Cardiac muscle cell (in vitro differentiated cells and primary cell): ENCODE data around the gene JPH2. TPM values are rescaled to one million over a fixed set of nuclear protein-coding genes. Genes with fewer than 3 reads are reported as not detected.

Source experiments
- DNase-seq, 2 donors: peaks; one replicate each; pipeline versions ENCODE4 v3.0.0 to v3.0.0-alpha.2; 2010 to 2017; ENCODE audit warnings: low read depth in 1 of 2, low spot score in 1 of 2
- H3K27ac ChIP-seq: fragments of 200-600 bp; sonication (generic); 2 replicates; pipeline ENCODE4 v1.5.1; 2016
- H3K27me3 ChIP-seq: fragments of 200-600 bp; sonication (generic); 2 replicates; pipeline ENCODE4 v1.6.0; 2016; ENCODE audit warnings: control low read depth
- H3K36me3 ChIP-seq: fragments of 200-600 bp; sonication (generic); 2 replicates; pipeline ENCODE4 v1.5.1; 2016; ENCODE audit warnings: control low read depth
- H3K4me1 ChIP-seq: fragments of 200-600 bp; sonication (generic); 2 replicates; pipeline ENCODE4 v1.8.1; 2017; ENCODE audit warnings: low read depth, mild to moderate bottlenecking, mixed run types
- H3K4me3 ChIP-seq: fragments of 200-600 bp; sonication (generic); 2 replicates; pipeline ENCODE4 v1.5.1; 2016; ENCODE audit warnings: mild to moderate bottlenecking
- H3K9me3 ChIP-seq: fragments of 200-600 bp; sonication (generic); 2 replicates; pipeline ENCODE4 v1.5.1; 2017; ENCODE audit warnings: low read depth, mild to moderate bottlenecking, control low read depth
- CTCF ChIP-seq: IDR thresholded peaks from 2 replicates; pipeline ENCODE4 v1.5.1; 2012; ENCODE audit warnings: low read depth, mild to moderate bottlenecking, low read length
- polyA plus RNA-seq: library from polyadenylated mRNA; unstranded; fragments of >200 nt; fragmentation: Nextera tagmentation; extraction: Ambion mirVana; gene quantifications from 2 replicates; pipeline ENCODE4 v1.2.1, GENCODE V29; 2016
- total RNA-seq: library from RNA; depleted of rRNA; stranded (reverse); fragments of >200 nt; gene quantifications from 2 replicates; pipeline ENCODE4 v1.2.3, GENCODE V29; 2016

Gene JPH2
- total and polyA plus RNA-seq, 2 experiments from 2014 or later = 97.2 to 205 TPM

GRCh38 chr20:44126445-44126844 is 60.5 kb downstream of the JPH2 start:
- Histone ChIP-seq H3K27ac (peak overlapping the region; percentile 33), H3K4me1 (peaks cover 20% of the 10 kb centered on the region), H3K27me3 (no peaks in the 10 kb centered on the region), H3K4me3 (no peak overlapping the region), H3K36me3 (no peaks in the 10 kb centered on the region), H3K9me3 (no peaks in the 10 kb centered on the region)
- no peak for TF ChIP-seq CTCF
- no peak for DNase-seq

- H3K27ac ChIP-seq = peak overlapping the region; percentile 86
- no peak overlapping the region for H3K4me3 ChIP-seq
- TF ChIP-seq CTCF = no peak
- H3K27me3 ChIP-seq = no peaks in the 10 kb centered on the region
- peaks cover 23% of the 10 kb centered on the region for H3K4me1 ChIP-seq
- no peak for DNase-seq
- H3K9me3 ChIP-seq = no peaks in the 10 kb centered on the region
- H3K36me3 ChIP-seq = no peaks in the 10 kb centered on the region
Observed at GRCh38 chr20:44125332-44126127, 61.5 kb downstream of the JPH2 start.

GRCh38 chr20:44123874-44124535 is 63.0 kb downstream of the JPH2 start:
- peaks cover 20% of the 10 kb centered on the region for H3K4me1 ChIP-seq
- no peak for DNase-seq
- no peak overlapping the region for H3K4me3 ChIP-seq
- H3K27ac ChIP-seq = peak overlapping the region; percentile 86
- H3K27me3 ChIP-seq = no peaks in the 10 kb centered on the region
- H3K9me3 ChIP-seq = no peaks in the 10 kb centered on the region
- TF ChIP-seq CTCF = no peak
- H3K36me3 ChIP-seq = no peaks in the 10 kb centered on the region

- Histone ChIP-seq H3K27ac (peak overlapping the region; percentile 86), H3K9me3 (no peaks in the 10 kb centered on the region), H3K27me3 (no peaks in the 10 kb centered on the region), H3K4me1 (peaks cover 20% of the 10 kb centered on the region), H3K36me3 (no peaks in the 10 kb centered on the region), H3K4me3 (no peak overlapping the region)
- no peak for DNase-seq
- no peak for TF ChIP-seq CTCF
Observed at GRCh38 chr20:44123251-44123650, 63.7 kb downstream of the JPH2 start.

GRCh38 chr20:44120676-44121425 is 66.1 kb downstream of the JPH2 start:
- Histone ChIP-seq H3K4me3 (no peak overlapping the region), H3K27ac (peak overlapping the region; percentile 84), H3K4me1 (peaks cover 20% of the 10 kb centered on the region), H3K36me3 (peaks cover 11% of the 10 kb centered on the region), H3K27me3 (no peaks in the 10 kb centered on the region), H3K9me3 (no peaks in the 10 kb centered on the region)
- DNase-seq = no peak
- no peak for TF ChIP-seq CTCF
